ENCODE measurements around the gene RSAD1.

The RSAD1 gene

DNA sequence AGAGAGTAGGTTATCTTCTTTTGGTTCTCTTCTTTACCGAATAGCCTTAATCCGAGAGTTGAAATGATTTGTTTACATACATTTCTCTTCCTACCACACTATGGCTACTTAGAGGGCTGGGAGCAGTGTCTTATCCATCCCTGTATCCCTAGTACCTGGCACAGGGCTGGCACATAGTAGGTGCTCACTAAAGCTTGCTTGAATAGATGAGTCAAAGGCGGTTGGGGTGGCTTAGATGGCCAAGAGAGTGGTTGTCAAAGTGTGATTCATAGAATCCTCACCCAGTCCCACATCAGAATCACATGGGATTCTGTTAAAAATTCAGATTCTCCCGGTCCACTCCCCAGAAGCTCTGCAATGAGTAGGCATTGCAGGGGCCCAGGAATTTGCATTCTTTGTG is 21.0 kb upstream of the RSAD1 start:
- FAIRE-seq, result no peak
- DNase-seq (ENCODE audit: extremely low spot score, insufficient read length, low read depth), result no peak

GRCh38 chr17:50458270-50458669 is 20.4 kb upstream of the RSAD1 start:
- no peak for DNase-seq (ENCODE audit: extremely low spot score, insufficient read length, low read depth)
- no peak for FAIRE-seq

DNA sequence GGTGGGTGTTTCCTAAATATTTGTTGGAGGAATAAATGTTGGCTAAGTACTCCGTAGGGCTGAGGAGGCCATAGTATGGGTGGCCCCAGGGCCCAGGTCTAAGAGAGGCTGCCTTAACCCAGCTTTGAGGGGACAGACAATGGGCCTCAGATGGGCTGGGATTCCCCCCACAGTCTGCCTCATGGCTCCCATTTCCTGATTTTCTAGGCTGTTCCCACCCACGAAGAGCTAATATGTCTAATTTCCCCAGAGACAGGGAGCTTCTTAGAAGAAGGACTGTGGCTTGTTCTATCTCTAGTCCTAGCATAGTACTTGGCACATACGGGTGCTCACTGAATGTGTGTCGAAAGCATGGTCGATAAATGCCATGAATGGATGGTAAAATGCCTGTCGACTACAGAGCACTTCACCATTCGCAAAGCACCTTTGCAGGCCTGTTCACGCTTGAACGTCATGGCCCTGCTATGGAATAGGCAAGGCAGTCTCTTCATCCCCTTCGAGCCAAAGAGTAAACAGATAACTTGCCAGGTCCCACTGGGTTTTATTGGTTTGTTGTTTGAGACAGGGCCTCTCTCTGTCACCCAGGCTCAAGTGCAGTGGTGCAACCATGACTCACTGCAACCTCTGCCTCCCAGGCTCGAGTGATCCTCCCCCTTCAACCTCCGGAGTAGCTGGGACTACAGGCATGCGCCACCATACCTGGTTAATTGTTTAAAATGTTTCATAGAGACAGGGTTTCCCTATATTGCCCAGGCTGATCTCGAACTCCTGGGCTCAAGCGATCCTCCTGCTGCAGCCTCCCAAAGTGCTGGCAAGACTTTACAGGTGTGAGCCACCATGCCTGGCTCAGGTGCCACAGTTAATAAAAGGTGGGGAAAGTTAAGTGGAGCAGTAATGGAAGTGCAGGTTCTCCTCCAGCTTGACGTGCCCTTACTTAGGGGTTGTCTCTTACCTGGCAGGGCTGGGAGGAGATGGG is 19.7 kb upstream of the RSAD1 start:
- FAIRE-seq, result no peak
- DNase-seq (ENCODE audit: extremely low spot score, insufficient read length, low read depth), result no peak

DNA sequence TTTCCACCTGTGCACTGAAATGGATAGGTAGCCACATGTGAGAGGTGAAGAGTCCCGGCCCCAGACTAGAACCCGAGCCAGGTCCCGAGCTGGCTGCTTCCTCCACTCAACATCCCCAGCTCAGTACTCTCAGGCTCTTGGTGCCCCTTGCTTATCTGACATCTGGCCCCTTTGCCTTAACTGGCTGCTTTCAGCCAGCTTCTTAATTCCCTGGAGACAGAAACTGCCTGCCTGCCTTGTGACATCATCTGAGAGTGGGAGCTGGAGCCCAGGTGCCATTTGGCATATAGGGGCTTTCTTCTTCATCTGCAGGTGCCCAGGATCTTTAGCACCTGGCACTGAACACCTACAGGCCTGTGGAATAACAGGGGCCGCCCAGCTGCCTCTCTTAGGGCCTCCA is 18.9 kb upstream of the RSAD1 start:
- FAIRE-seq, result no peak
- DNase-seq (ENCODE audit: extremely low spot score, insufficient read length, low read depth), result no peak

- FAIRE-seq, result no peak
- no peak for DNase-seq (ENCODE audit: extremely low spot score, insufficient read length, low read depth)
Measured at GRCh38 chr17:50460831-50461526, 17.7 kb upstream of the RSAD1 start.

DNA sequence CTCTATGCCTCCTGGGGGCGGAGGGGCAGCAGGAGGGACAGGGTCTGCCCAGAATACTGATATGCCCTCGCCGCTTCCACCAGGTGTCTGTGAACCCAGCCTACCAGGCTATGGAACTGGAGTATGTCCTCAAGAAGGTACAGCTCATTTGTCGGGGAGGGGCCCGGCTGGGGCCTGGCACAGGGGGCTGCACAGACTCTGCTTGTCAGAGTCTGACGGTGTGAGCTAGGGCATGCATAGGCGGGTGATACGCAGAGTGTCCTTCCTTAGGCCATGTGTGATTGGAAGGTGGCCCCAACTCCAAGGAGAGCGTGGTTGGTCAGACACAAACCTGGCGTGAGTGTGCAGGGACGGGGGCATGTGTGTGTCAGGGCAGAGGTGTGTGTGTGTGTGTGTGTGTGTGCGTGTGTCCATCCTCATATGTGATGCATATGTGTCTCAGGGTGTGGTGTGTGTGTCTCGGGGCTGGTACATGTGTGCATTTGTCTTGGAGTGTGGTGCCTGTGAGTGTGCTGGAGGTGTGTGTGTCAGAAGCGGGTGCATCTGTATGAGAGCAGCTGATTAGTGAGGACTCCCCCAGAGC is 17.0 kb upstream of the RSAD1 start:
- DNase-seq (ENCODE audit: extremely low spot score, insufficient read length, low read depth) (no peak), FAIRE-seq (no peak)

DNA sequence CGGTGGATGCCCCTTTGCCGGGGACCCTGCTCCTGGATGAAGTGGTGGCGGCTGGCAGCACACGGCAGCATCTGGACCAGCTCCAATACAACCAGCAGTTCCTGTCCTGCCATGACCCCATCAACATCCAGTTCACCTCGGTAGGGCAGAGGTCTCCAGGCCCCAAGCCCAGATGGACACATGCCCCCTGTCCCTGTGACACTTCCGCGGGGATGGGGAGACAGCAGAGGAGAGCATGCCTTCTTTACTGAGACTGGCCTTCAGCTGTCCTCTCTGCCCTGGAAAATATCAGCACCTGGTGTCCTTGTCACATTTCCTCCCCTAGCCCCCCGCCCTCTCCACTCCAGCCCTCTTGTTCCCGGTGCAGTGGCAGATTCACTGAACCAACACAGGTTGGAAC is 16.2 kb upstream of the RSAD1 start:
- no peak for FAIRE-seq
- DNase-seq (ENCODE audit: extremely low spot score, insufficient read length, low read depth), result no peak

DNA sequence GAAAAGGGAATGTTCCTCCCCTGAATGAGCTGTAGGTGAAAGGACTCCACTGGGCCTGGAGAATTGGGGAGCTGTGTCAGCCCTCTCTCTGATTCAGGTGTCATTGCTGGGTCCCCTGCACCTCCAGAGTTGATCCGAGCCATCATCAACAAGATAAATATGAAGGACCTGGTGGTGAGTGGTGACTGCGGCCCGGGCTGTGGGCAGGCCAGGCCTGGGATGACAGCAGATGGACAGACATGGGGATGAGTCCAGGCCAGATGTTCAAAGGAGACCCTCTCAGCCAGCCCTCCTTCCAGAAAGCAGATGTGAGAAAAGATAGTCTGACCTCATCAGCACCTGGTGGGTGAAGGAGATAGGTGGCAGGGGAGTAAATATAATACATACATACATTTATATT is 14.5 kb upstream of the RSAD1 start:
- FAIRE-seq (no peak), DNase-seq (ENCODE audit: extremely low spot score, insufficient read length, low read depth) (no peak)

DNA sequence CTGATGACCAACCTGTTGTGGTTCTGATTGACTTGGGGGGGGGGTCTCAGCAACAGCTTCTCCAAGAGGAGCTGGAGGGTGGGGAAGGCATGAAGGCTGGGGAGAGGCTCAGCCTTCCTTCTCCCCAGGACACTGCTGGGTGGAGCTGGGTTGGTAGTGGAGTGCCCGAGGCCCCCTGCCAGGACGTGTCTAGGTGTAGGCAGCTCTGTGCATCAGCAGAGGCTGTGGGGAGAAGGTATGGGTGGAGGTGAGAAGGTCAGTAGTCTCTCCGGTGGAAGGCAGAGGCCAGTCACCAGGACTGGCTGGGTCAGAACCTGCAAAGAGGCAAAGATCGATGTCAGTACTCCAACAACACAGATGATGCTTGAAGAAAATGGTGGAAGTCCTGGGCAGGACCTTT is 13.9 kb upstream of the RSAD1 start:
- no peak for FAIRE-seq

DNA sequence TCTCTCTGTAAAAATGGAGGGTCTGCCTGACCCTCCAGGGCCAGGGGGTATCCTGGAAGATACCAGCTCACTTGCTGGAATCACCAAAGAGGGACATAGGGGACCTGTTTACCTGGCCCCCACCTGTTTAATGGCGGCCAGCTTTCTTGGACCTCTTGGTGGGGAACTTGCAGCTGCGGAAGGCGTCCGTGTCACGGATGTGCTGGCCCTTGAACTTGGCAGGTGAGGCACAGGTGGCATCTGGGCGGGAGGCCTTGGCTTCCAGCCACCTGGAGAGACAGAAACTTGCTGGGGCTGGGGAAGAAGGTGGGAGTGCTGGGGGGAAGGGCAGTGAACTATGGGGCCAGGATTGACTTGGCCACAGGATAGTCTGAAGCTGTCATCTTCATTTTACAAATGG is 13.5 kb upstream of the RSAD1 start:
- no peak for FAIRE-seq

More for the DNA sequence above, 13.9 kb upstream of the RSAD1 start:
- no peak for DNase-seq (ENCODE audit: extremely low spot score, insufficient read length, low read depth)

DNA sequence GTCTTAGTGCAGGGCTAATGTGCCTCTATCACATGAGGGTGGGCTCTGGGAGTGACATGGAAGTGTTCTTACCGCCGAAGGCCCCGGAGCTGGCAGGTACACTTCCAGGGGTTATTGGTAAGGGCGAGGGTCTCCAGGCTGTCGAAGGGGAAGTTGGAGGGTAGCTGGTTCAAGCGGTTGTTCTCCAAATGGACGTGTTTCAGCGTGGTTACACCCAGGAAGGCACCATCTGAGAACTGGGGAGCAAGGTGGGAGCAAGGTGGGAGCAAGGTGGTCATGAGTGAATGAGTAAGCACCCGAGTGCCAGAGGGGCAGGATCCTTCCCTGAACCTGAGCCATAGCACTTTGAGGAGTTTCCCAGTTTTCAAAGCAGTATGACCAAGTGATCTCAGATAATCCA is 13.0 kb upstream of the RSAD1 start:
- FAIRE-seq (no peak), DNase-seq (ENCODE audit: extremely low spot score, insufficient read length, low read depth) (no peak)

More for the DNA sequence above, 13.5 kb upstream of the RSAD1 start:
- no peak for DNase-seq (ENCODE audit: extremely low spot score, insufficient read length, low read depth)

DNA sequence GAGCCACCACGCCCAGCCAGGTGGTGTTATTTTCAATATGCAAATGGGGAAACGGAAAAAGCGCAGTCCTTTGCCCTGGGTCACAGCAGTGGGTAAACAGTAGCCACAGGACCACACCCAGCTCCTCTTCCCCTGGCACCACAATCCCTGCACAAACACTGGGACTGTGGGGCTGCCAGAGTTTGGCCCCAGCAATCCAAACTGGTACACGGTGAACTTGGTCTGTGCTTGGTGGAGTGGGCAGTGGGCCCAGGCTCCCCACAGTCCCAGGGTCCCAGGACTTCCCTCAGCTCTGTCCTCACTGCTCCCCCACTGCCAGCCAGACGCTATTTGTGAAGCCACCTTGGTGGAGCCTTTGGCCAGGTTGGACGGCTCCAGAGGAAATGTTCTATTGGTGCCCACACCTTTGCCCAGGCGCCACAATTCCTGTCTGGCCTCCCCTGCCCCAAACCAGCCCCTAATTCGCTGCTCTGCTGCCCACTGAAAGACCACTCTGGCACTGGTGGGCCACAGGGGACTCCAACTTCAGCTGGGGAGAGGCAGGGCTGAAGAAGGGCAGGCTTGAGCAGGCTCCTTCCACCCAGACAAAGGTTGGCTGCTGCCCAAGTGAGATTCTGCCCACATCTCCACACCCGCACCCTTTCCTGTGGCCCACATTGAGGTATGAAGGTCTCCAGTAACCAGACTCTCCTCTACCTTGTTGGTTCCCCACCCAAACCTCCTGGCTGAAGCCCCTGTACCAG is 12.1 kb upstream of the RSAD1 start:
- FAIRE-seq (no peak), DNase-seq (ENCODE audit: extremely low spot score, insufficient read length, low read depth) (no peak)

DNA sequence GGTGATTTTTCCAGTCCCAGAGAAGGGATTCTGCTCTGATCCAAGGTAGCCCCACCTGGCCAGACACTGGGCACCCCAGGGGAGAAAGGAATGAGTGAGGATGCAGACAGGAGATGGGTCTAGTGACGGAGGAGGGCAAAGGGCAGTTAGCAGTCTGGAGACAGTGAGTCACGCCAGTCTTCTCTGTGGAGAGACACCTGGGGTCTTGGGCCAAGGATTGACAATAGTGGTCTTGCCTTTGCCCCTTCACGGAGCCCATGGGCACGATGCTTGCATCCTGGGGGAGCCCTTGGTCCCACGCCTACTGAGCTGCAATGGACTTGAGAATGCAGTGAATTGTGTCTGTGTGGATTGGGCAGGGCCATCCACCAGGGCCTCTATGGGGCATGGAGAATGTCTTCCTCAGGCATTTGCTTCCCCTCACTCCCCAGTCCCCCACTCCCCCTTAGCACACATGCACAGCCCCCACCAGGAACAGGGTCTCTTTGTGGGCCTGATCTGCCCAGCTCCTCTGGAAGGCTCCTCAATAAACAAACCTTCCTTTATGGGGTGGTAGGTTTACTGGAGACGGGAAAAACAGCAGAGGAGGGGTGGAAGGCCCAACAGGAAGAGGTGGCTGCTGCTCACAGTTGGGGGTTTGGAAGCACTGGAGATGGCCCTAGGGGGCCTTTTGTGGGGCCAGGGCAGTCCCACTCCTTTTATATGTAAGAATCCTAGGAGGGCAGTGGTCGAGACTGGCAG is 11.4 kb upstream of the RSAD1 start:
- DNase-seq (ENCODE audit: extremely low spot score, insufficient read length, low read depth) (no peak), FAIRE-seq (no peak)

DNA sequence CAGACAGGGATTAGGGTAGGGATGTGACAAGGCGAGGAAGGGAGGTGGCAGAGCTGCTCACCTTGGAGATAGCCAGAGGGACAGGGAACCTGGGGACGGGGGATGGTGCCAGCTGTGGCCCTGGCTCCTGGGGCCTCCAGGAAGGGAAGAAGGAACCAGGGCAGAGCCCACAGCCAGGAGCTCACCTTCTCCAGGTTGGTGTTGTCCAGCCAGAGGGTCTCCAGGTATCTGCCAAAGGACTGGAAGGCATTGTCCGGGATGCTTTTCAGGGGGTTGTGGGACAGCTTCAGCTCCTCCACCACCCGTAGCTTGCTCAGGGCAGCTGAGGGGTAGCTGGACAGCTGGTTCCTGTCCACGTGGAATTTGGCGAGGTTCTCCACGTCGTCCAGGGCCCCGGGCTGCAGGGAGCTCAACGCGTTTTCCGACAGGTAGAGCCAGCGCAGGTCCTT is 10.8 kb upstream of the RSAD1 start:
- FAIRE-seq (no peak), DNase-seq (ENCODE audit: extremely low spot score, insufficient read length, low read depth) (no peak)

DNA sequence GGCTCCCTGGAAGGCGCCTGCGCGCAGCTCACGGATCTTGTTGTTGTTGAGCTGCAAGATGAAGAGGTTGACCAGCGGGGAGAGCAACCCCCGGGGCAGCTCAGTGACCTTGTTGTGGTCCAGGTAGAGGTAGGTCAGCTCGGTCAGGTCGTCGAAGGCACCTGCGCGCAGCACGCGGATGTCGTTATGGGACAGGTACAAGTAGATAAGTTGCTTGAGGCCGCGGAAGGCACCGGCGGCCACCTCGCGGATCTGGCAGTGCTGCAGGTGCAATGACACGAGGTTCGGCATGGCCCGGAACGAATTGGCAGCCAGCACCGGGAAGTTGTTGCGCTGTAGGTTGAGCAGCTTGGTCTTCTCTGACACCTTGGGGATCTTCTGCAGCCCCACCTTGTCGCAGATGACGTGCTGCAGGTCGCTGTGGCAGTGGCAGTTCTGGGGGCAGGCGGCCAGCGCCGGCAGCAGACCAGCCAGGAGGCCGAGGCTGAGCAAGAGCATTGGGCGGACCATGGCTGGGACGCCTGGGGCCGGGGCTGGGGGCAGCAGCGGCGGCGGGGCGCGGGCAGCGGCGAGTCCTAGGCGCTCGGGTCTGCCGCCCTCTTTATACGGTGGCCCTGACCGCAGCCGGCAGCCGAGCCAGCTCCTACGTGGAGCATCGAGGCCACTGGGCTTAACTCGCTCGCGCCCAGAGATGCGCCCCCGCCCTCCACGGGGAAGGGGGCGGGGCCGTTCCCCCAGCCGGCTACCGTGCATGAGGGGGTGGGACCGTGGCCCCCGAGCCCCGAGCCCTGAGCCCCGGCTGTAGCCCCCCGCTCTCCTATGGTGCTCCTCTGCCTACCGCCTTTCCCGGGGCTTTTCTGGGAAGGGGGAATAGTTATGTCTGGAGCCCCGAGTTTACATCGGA is 10.1 kb upstream of the RSAD1 start, which contains the start of gene CHAD:
Gene CHAD (minus strand): TSS at position 577 of the 904 bp plus-strand sequence. CDS start 67 bp downstream, at position 510.
- FAIRE-seq (no peak), DNase-seq (ENCODE audit: extremely low spot score, insufficient read length, low read depth) (no peak)

- DNase-seq (ENCODE audit: extremely low spot score, insufficient read length, low read depth) (no peak), FAIRE-seq (no peak)
Measured at GRCh38 chr17:50469208-50469605, 9.5 kb upstream of the RSAD1 start.

DNA sequence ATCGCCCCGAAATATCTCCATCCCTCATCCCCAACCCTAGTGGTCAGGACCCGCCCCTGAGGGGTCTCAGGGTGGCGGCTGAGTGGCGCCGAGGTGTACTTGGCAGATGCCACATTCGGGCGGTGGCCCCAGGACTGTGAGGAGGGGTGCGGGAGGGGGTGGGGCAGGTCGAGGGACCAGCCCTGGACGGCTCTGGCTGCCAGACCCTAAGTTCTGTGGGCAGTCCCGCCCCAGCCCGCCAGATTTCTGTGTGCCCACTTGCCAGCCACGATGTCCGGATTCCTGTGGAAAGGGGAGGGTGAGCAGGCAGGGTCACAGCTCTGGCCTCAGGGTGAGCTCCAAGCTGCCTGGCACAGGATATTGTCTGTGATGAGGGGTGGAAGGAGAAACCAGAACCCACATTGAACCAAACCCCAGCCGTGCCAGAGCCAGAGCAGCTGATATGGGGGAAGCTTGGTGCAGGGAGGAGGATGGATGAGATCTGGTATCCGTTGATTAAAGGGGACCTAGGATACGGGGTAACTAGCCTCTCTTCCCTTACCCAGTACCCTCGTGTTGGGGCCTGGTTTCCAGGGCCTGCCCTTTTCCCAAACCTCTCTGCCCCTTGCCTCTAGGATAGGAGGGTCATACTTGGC is 8.9 kb upstream of the RSAD1 start:
- DNase-seq (ENCODE audit: extremely low spot score, insufficient read length, low read depth) (no peak), FAIRE-seq (no peak)

GRCh38 chr17:50470426-50470825 is 8.2 kb upstream of the RSAD1 start:
- no peak for FAIRE-seq

More at GRCh38 chr17:50470426-50470825, 8.2 kb upstream of the RSAD1 start:
- no peak for DNase-seq (ENCODE audit: extremely low spot score, insufficient read length, low read depth)
